H1 (cell line): ENCODE data around the gene AP1S3. TPM values are rescaled to one million over a fixed set of nuclear protein-coding genes. Genes with fewer than 3 reads are reported as not detected.

Experiments used
- CREB1 ChIP-seq: IDR thresholded peaks from 2 replicates; pipeline ENCODE4 v1.6.1; 2012; ENCODE audit warnings: inconsistent platforms
- NANOG ChIP-seq: IDR thresholded peaks from 2 replicates; pipeline ENCODE4 v1.6.1; 2011; ENCODE audit warnings: low read length, low read depth, mild to moderate bottlenecking, inconsistent platforms; ENCODE audit not compliant: insufficient read depth, poor library complexity, severe bottlenecking
- POLR2AphosphoS5 ChIP-seq: IDR thresholded peaks from 2 replicates; pipeline ENCODE4 v1.6.1; 2011; ENCODE audit warnings: low read depth, low read length
- SP2 ChIP-seq: IDR thresholded peaks from 2 replicates; pipeline ENCODE4 v1.6.1; 2012; ENCODE audit warnings: mild to moderate bottlenecking, low read length, inconsistent platforms
- YY1 ChIP-seq: IDR thresholded peaks from 2 replicates; pipeline ENCODE4 v1.6.1; 2011; ENCODE audit warnings: low read depth, mild to moderate bottlenecking, low read length
- polyA plus RNA-seq, 7 experiments: library from polyadenylated mRNA; depleted of rRNA in 3 of 7; stranded (reverse) in 5 of 7; unstranded in 2 of 7; fragments of >200 nt in 5 of 7; fragments of 200-250 nt in 2 of 7; gene quantifications; 1 replicate in 5 of 7; 2 replicates in 1 of 7; 4 replicates in 1 of 7; pipeline versions ENCODE4 v1.2.1 to v1.2.3, GENCODE V29; 2011 to 2013; ENCODE audit warnings: missing spikeins in 2 of 7, mixed read lengths in 2 of 7
- total RNA-seq: library from RNA; stranded (reverse); fragmentation: NEBNext Ultra II Directional; extraction: Animal tissue kit (Norgen Biotek cat#: 25700); gene quantifications from 2 replicates; pipeline ENCODE4 v1.2.1, GENCODE V29; 2021

The AP1S3 gene
- total and polyA plus RNA-seq, 2 of the 8 experiments (the other 6 are each of a cell fraction or from before 2014, with no cell fraction given) = 3.9 to 20.2 TPM

- peak; percentile 59; the same call in 1 of the 2 replicates for TF ChIP-seq YY1
- TF ChIP-seq POLR2AphosphoS5 = peak; percentile 36; the same call in 1 of the 2 replicates
- no peak for TF ChIP-seq NANOG
- no peak for TF ChIP-seq SP2
- peak; percentile 73 for TF ChIP-seq CREB1
- TF ChIP-seq, all 59 proteins: peak for 18
Observed at GRCh38 chr2:223725494-223725893, 111.9 kb downstream of the AP1S3 start (continued).
